Ectodermal cell (in vitro differentiated cells): ENCODE results near the gene DUSP18.

Experiments
- H3K27ac ChIP-seq: 2 replicates; pipeline ENCODE4 v1.7.0; 2013; ENCODE audit warnings: mild to moderate bottlenecking, low read depth, low read length; ENCODE audit not compliant: insufficient read depth, poor library complexity, severe bottlenecking
- H3K27me3 ChIP-seq: 2 replicates; pipeline ENCODE4 v1.7.0; 2013; ENCODE audit warnings: mild to moderate bottlenecking, low read length; ENCODE audit not compliant: insufficient read depth, control insufficient read depth, poor library complexity, severe bottlenecking
- H3K36me3 ChIP-seq: one replicate; pipeline ENCODE4 v1.7.0; 2013; ENCODE audit warnings: low read length; ENCODE audit not compliant: control insufficient read depth, insufficient read depth
- H3K4me1 ChIP-seq: one replicate; pipeline ENCODE4 v1.7.0; 2013; ENCODE audit warnings: low read length; ENCODE audit not compliant: control insufficient read depth, insufficient read depth
- H3K4me3 ChIP-seq: 2 replicates; pipeline ENCODE4 v1.7.0; 2013; ENCODE audit warnings: low read depth, low read length, control low read depth; ENCODE audit not compliant: insufficient read depth
- H3K9me3 ChIP-seq: 2 replicates; pipeline ENCODE4 v1.7.0; 2013; ENCODE audit warnings: mild to moderate bottlenecking, low read length, moderate library complexity; ENCODE audit not compliant: control insufficient read depth
- WGBS, 2 experiments: methylation state at CpG; one replicate each; pipeline ENCODE4 v1.1.7; 2013; ENCODE audit warnings: missing lambda C conversion rate in 2 of 2; 5-methylcytosine and 5-hydroxymethylcytosine counted together

The DUSP18 gene

DNA sequence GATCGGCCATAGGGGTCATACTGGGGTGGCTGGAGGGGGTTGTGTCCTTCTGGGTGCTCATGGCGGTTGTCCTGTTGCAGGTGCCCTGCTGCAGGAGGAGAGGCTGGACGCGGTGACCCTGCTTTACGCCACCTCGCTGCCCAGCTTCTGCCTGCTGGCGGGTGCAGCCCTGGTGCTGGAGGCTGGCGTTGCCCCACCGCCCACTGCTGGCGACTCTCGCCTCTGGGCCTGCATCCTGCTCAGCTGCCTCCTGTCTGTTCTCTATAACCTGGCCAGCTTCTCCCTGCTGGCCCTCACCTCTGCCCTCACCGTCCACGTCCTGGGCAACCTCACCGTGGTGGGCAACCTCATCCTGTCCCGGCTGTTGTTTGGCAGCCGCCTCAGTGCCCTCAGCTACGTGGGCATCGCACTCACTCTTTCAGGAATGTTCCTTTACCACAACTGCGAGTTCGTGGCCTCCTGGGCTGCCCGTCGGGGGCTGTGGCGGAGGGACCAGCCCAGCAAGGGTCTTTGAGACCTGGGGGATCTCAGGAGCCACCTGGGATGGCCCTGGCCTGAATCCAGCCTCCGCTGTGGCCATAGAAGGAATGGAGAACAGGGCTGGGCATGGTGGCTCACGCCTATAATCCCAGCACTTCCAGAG, 21.0 kb downstream of the DUSP18 start:
- H3K4me3 ChIP-seq = no peak overlapping the region
- no peaks in the 10 kb centered on the region for H3K36me3 ChIP-seq
- no peaks in the 10 kb centered on the region for H3K27me3 ChIP-seq
- 94 to 96% methylated on average over 25 of the region's 25 CpGs for WGBS, 2 experiments
- H3K27ac ChIP-seq = no peak overlapping the region
- H3K9me3 ChIP-seq = no peaks in the 10 kb centered on the region
- no peaks in the 10 kb centered on the region for H3K4me1 ChIP-seq

DNA sequence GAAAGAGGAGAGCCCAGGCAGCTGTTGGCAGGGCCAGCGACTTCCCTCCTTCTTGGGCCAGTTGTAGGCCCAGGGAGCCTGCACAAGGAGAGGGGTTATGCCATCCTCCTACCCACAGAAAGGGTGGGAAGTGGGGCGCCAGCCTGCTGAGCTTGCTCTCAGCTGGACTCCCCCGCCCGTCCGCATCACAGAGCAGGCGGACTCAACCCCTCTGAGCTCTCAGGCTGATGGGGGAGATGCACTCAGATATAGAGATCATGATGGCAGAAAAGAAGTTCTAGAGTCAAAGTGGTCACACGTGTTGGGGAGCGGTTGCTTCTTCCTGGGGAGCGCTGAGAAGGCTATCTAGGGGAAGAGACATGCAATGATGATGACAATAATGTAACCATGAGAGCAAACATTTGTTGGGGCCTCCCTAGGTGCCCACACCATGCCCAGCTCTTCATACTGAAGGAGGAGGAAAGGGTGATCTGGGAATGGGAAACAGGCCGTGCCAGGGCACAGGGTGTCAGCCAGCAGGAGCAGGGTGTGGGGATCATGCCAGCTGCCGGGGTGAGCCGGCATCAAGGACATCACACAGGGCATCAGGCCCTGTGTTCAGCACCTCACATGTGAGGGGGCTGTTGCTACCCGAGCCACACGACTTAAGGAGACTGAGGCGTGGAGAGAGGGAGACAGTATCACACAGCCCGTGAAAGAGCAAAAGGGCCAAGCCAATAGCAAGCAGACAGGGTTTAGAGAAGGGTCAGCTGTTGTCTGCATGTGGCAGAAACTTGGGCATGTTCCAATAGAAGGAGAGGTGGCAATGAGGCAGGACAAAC, 24.4 kb downstream of the DUSP18 start:
- WGBS, 2 experiments = 93% methylated on average over 16 of the region's 16 CpGs
- no peak overlapping the region for H3K4me3 ChIP-seq
- no peaks in the 10 kb centered on the region for H3K4me1 ChIP-seq
- H3K27ac ChIP-seq = no peak overlapping the region
- no peaks in the 10 kb centered on the region for H3K36me3 ChIP-seq
- H3K27me3 ChIP-seq = no peaks in the 10 kb centered on the region
- no peaks in the 10 kb centered on the region for H3K9me3 ChIP-seq

DNA sequence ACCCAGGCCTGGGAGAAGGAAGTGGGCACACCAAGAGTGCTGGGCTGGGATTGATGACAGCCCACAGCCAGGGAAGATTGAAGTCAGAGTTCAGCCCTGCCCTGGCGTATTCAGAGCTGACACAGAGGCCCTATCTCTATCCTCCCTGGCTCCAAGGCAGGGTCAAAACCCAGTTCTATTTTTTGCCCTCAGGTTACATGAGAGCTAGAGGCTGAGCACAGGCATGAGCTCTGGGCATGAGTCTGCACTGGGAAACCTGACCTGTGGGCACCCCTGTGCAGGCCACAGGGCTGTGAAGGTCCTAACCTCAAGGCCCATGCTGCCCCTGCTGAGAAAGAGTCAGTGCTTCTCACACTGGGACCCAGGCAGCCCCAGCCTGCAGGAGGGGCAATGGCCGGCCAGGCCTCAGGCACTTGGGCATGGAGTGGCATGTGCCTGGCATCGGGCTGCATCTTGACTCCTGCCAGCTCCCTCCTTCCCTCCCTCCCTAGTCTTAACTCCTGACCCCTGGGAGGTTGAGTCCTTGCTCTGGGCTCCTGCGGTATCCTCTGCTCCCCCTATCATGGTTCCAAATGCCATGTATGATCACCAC, 26.7 kb downstream of the DUSP18 start:
- no peak overlapping the region for H3K27ac ChIP-seq
- no peak overlapping the region for H3K4me3 ChIP-seq
- WGBS, 2 experiments = 95% methylated on average over 4 of the region's 4 CpGs
- H3K9me3 ChIP-seq = no peaks in the 10 kb centered on the region
- peaks cover 5% of the 10 kb centered on the region for H3K27me3 ChIP-seq
- peaks cover 10% of the 10 kb centered on the region for H3K4me1 ChIP-seq
- no peaks in the 10 kb centered on the region for H3K36me3 ChIP-seq

DNA sequence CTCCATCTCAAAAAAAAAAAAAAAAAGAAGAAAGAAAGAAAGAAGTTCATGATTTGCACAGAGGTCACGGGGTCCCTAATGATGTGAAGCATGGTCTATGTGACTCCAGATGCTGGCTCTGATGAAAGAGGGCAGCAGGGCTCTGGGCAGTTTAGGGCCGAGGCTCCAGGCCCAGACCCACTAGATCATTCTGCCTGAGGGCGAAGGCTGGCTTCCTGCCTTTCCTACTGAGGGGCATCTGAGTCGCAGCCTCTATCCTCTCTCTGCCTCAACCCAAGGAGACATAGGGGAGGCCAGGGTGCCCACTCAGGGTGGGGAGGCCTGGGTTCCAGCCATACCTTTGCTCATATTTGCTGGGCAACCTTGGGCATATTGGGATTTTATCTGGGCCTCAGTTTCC, 27.3 kb downstream of the DUSP18 start:
- 94 to 96% methylated on average over 4 of the region's 4 CpGs for WGBS, 2 experiments
- no peaks in the 10 kb centered on the region for H3K36me3 ChIP-seq
- peaks cover 13% of the 10 kb centered on the region for H3K4me1 ChIP-seq
- H3K4me3 ChIP-seq = no peak overlapping the region
- H3K27me3 ChIP-seq = peaks cover 5% of the 10 kb centered on the region
- H3K9me3 ChIP-seq = no peaks in the 10 kb centered on the region
- H3K27ac ChIP-seq = no peak overlapping the region

DNA sequence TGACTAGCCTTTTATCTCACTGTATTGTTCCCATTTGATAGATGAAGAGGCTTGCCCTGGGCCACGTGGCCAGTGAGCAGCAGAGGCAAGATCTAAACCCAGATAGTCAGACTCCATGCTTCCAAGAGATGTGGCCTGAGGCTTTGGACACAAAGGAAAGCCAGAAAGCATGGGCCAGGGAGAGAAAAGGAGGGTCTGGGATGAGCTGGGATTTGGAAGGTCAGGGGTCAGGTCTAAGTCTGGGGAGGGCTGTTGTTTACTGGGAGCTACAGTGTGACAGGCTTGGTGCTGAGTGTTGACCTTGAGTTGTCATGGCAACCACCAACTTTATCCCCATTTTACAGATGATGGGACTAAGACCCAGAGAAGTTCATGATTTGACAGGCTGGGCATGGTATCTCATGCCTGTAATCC, 30.0 kb downstream of the DUSP18 start:
- Histone ChIP-seq H3K27me3 (peaks cover 5% of the 10 kb centered on the region), H3K27ac (no peak overlapping the region), H3K36me3 (no peaks in the 10 kb centered on the region), H3K4me1 (peaks cover 18% of the 10 kb centered on the region), H3K4me3 (no peak overlapping the region), H3K9me3 (no peaks in the 10 kb centered on the region)
- 76 to 83% methylated on average over 1 of the region's 1 CpG for WGBS, 2 experiments

DNA sequence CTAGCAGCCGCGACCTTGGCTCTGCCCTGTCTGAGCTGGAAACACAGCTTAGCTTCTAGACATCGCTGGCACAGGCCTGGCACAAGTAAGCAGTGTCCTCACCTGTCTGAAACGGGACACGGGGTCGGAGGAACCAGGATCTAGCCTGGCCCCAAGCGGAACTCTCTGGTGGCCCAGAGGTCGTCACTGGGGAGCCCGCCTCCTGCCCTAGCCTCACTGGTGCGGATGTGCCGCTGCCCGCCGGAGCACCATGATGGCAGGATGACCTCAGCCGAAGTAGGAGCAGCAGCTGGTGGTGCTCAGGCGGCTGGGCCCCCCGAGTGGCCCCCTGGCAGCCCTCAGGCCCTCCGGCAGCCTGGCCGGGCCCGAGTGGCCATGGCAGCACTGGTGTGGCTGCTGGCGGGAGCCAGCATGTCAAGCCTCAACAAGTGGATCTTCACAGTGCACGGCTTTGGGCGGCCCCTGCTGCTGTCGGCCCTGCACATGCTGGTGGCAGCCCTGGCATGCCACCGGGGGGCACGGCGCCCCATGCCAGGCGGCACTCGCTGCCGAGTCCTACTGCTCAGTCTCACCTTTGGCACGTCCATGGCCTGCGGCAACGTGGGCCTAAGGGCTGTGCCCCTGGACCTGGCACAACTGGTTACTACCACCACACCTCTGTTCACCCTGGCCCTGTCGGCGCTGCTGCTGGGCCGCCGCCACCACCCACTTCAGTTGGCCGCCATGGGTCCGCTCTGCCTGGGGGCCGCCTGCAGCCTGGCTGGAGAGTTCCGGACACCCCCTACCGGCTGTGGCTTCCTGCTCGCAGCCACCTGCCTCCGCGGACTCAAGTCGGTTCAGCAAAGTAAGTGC, 31.2 kb downstream of the DUSP18 start:
- Histone ChIP-seq H3K9me3 (no peaks in the 10 kb centered on the region), H3K27me3 (peaks cover 5% of the 10 kb centered on the region), H3K36me3 (no peaks in the 10 kb centered on the region), H3K4me1 (peaks cover 18% of the 10 kb centered on the region), H3K27ac (no peak overlapping the region), H3K4me3 (peak overlapping the region; percentile 55)
- 86 to 89% methylated on average over 45 of the region's 45 CpGs for WGBS, 2 experiments

DNA sequence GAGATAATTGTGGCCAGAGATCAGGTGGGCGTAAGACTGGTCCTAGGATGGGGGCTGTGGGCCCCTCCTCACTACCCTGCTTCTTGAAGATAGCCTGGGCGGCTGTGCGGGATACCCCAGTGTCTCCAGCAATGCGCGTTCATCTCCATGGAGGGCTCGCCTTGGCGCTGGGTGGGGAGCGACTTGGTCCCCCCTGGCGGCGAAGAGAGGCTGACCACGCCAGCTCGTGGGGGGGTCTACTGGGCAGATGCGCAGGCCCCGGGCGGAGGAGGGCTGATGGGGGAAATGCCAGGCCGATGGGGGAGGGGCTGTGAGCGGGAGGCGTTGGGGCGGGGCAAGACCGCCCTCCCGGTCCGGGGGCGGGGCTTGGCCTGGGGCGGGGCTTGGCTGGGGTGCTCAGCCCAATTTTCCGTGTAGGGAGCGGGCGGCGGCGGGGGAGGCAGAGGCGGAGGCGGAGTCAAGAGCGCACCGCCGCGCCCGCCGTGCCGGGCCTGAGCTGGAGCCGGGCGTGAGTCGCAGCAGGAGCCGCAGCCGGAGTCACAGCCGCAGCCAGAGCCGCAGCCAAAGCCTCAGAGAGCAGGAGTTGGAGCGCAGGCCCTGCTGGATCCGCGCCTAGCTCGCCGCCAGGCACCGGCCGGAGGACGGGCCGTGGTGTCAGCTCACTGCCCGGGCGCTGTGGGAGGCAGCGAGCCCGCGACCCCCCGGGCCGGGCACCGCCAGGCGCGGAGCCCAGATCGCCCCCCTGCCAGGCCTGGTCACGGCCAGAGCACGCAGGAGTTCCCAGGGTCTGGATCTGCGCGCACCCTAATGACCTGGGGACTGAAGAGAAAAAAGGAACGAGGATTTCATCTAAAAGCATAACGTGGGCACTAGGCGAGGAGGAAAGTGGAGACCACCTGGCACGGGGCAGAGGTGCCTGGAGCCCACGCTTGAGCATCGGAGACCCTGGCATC, 32.1 kb downstream of the DUSP18 start, which contains the start of gene SLC35E4:
SLC35E4 (plus strand) TSS at position 509 of the 953 bp plus-strand sequence. CDS start 670 bp downstream, outside the sequence.
- WGBS, 2 experiments = 5% methylated on average over 75 of the region's 75 CpGs
- H3K27ac ChIP-seq = no peak within 1 kb of the TSS

DNA sequence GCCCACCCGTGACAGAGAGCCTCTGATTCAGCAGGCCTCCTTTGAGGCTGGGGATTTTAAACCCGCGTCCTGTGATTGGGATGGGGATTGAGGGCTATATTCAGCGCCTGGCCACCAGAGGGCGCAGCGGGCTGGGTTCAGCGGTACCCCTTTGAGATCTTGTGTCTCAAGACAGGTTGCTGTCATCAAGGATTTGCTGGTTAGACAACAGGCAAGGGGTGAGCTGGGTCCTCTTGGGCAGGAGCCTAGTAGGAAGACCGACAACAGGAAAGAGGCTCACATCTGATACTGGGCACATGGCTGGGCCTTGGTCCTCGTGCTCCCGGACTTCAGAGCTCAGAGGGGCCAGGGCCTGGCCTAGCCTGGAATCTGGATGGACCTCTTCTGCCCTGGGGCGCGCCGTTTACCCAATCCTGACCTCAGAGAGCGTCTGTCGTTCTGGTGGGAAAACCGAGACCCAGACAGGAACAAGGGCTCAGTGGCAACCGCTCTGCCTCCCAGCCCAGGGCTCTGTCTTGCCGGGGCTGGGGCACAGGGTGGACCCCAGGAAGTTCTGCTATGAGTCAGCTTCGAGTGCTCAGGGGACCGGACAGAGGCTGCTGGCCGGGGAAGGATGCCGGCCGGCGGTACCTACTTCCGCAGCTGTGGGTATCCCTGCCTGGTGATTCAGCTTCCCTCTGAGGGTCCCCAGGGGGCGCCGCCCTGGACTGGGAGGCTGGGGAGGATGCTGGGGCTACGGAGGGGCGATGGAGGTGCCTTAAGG, 33.0 kb downstream of the DUSP18 start:
- Histone ChIP-seq H3K36me3 (no peaks in the 10 kb centered on the region), H3K4me3 (peak overlapping the region; percentile 55), H3K9me3 (no peaks in the 10 kb centered on the region), H3K4me1 (peaks cover 18% of the 10 kb centered on the region), H3K27ac (no peak overlapping the region), H3K27me3 (peaks cover 5% of the 10 kb centered on the region)
- 16% methylated on average over 29 of the region's 29 CpGs for WGBS, 2 experiments

More for the DNA sequence above, 32.1 kb downstream of the DUSP18 start, which contains the start of gene SLC35E4:
- Histone ChIP-seq H3K9me3 (no peaks in the 10 kb centered on the region), H3K36me3 (no peaks in the 10 kb centered on the region), H3K27me3 (peaks cover 5% of the 10 kb centered on the region), H3K4me1 (peaks cover 18% of the 10 kb centered on the region), H3K4me3 (peak within 1 kb of the TSS; percentile 55)
